ENCODE results near the gene ABR. TPM values are rescaled to one million over a fixed set of nuclear protein-coding genes. Genes with fewer than 3 reads are reported as not detected.
"Not testable (repeated sequence)": the region's sequence is repeated elsewhere in the genome, so short reads cannot be mapped to it uniquely, and the experiment has no call there.

Gene ABR
- polyA plus RNA-seq, 1 donor: 29.8 TPM

- DNase-seq (ENCODE audit: low read depth): no peak
Observed at GRCh38 chr17:1147664-1148063, 32.1 kb downstream of the ABR start.

DNA sequence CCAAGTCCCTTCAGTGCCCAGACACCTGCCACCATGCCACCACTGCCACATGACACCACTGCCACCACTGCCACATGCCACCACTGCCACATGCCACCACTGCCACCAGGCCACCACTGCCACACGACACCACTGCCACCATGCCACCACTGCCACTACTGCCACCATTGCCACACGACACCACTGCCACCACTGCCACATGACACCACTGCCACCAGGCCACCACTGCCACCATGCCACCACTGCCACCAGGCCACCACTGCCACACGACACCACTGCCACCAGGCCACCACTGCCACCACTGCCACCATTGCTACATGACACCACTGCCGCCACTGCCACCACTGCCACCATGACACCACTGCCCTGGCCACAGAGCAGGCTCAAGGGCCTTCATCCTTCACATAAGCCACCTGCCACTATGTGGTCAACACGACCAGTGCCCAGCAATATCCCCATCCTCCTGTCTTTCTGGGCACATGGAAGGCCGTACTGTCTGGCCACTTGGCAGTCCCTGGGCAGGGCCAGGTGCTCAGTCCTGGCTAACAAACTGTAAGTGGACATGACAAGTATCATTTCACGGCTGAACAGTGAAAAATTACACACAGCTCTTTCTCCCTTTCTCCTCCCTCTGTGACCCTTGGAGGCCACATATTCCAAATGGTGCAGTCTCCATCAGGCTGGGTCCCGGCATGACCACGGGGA, 33.1 kb downstream of the ABR start:
- DNase-seq (ENCODE audit: low read depth): no peak

DNA sequence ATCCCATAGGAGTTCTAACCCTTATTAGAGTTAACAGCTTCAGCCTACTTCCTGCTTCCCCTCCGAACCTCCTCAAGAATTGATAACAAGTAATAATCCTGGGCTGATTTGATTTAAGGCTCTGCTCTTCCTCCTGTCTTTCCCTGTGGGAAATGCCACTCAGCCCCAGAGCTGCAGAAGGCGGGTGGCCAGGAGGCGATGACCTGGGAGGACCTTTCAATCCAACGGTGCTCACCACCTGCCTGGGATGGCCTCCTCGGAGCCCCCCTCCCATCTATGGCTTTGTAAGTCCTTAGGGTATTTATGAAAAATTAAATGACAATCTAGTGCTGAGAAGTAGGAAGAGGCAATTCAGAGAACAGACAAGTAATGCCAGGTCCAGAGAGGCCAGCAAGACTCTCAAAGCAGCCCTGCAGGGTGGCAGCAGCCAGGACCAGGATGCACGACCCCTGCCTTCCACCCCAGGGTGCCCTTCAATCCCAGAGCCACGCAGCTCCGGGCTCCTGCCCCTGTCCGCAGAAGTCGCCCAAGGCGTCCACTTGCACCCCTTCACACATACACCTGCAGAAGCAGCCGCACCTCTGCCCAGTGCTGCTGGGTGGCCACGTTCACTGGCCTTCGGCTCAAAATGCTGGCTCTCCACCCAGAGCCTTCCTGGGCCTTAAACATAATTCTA, 34.3 kb downstream of the ABR start:
- no peak for DNase-seq (ENCODE audit: low read depth)

DNA sequence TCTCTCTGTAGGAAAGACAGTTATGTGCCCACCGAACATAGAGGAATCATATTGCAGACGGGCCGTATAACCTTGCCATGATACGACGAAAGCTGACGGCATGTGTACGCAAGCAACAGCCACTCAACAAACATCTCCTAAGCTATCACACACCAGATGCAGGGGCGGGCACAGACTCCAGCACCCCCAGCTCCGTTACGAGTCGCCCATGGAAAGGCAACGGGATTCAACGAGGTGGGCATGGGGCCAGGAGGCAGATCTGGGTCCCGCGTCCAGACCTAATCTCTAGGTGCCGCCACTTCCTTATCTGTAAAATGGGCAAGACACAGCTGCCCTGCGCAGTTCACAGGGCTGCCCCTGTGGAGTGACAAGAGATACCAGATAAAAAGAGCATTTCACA, 35.6 kb downstream of the ABR start:
- DNase-seq (ENCODE audit: low read depth): no peak

DNA sequence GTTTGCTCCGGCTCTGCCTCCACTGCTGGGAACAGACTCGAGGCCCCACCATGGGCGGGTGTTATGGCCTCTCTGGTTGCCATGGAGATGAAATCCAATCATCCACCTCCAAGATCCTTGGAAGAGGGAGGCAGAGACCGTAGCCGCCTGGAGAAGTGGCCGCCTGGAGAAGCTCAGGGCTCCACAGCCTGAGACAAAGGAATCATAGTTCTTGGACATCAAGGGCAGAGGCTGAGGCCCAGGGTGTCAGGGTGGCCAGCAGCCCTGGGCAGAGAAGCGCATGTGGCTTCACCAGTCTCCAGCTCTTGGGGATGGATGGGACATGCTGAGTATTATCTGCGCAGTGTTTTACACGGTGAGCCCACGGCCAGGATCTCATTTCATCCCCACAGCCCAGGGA, 36.2 kb downstream of the ABR start:
- peak; percentile 63 for DNase-seq (ENCODE audit: low read depth)

- peak; percentile 46 for DNase-seq (ENCODE audit: low read depth)
Observed at GRCh38 chr17:1142561-1142971, 37.2 kb downstream of the ABR start.

- DNase-seq (ENCODE audit: low read depth): no peak
Observed at GRCh38 chr17:1137465-1137894, 42.3 kb downstream of the ABR start.

- DNase-seq (ENCODE audit: low read depth): no peak
Observed at GRCh38 chr17:1136748-1137147, 43.0 kb downstream of the ABR start.

DNA sequence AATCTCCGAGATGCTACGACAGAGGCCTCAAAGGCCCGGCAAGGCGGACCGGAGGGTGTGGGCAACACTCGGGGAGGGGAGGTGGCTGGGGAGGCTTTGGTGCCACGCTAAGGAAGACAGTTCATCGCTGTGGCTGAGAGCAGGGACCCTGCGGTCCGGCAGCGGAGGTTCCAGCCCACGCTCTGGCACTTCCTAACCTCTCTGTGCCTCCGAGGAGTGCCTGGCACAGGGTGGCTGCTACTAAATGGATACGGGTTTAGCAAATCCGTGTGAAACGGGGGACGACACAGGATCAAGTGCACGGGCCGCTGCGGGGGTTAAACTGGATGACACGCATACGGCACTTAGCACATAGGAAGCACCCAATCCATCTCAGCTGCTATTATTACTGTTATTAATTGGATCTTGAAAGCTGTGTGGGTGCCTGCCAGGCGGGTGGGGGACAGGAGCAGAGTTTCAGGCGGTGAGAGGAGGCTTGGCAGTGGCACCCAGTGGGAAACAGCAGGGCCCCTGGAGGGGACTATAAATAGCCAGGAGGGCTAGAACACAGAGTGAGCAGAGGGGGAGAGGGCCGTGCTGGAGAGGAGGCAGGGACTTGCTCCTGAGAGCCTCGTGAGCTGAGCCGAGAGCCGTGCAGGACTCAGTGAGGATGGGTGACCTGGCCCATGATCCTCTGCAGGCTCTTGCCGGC, 45.0 kb downstream of the ABR start:
- no peak for DNase-seq (ENCODE audit: low read depth)

GRCh38 chr17:1130191-1130590, 49.6 kb downstream of the ABR start:
- no peak for DNase-seq (ENCODE audit: low read depth)

GRCh38 chr17:1128463-1128862, 51.3 kb downstream of the ABR start:
- DNase-seq (ENCODE audit: low read depth): not testable (repeated sequence)

GRCh38 chr17:1126801-1127550, 52.8 kb downstream of the ABR start:
- no peak for DNase-seq (ENCODE audit: low read depth)

GRCh38 chr17:1126250-1126797, 53.5 kb downstream of the ABR start:
- no peak for DNase-seq (ENCODE audit: low read depth)

- DNase-seq (ENCODE audit: low read depth): no peak
Observed at GRCh38 chr17:1125788-1126145, 54.0 kb downstream of the ABR start.

DNA sequence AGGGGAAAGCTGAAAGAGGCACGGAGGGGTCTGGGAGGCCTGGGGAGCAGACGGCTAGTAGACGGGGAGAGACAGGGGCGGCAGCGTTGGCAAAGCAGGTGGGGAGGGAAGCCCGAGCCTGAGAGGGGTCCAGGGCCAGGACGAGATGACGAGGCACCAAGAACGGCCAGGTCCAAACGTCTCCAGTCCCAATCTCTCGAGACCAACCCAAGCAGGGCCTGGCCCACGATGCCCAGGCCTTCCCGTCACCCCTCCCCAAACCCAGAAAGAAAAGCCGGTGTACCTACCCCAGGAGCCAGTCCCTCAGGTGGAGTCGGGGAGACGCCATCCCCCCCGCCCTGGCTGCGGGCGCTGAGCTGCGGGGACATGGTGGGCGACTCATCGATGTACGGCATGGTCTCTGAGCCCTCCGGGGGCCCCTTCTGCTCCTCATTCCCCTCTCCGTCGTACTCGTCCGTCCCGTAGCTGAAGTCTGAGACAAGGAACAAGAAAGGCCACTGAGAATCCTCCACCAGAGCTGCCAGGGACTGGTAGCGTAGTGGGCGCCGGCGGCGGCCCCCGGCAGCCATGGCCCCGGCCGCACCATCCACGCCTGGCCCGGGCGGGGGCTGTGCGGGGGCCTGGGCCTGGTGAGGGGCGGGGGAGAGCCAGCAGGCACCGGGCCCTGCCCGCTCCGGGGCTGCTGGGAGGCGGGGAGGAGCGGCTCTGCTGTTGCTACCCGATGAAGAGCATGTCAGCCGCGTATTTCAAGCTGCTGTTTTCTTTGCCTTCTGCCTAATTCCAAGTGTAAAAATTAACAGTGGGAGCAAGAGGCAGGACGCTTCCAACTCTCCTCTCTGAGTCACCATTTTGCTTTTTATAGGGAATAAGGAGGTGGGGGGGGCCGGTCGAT, 54.6 kb downstream of the ABR start:
- no peak for DNase-seq (ENCODE audit: low read depth)

DNA sequence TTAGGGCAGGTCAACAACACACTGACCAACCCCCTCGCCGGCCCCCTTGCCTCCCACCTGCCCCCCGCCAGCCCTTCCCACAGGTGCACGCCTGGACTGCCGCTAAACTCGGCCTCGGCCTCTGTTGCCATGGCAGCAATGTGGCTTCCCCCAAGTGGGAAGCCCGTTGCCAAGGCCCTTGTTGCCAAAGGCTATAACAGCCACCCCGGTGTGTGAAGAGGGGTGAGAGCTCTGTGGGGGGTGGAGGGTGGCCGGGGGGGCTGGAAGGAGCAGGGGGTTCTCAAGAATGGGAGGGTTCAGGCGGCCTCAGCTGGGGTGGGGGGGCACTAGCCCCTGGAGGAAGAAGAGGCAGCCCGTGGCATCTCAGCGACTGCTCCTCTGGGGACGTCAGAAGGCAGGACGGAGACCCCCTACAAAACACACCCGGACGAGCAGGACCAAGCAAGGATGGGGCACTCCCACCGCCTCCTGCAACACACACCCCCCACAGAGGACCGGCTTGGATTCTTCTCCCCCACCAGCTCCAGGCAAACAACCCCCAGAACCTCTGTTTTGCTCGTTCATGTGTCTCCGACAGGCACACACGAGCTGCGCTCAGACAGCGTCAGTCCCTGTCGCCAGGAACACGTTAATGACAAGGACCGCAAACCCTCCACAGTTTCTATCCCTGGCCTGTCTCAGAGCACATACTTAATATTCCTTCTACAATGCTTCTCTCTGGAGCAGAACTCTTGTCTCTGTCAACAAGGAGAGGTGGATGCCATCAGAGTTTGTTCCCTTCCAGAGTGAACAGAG, 55.7 kb downstream of the ABR start:
- DNase-seq (ENCODE audit: low read depth): no peak

DNA sequence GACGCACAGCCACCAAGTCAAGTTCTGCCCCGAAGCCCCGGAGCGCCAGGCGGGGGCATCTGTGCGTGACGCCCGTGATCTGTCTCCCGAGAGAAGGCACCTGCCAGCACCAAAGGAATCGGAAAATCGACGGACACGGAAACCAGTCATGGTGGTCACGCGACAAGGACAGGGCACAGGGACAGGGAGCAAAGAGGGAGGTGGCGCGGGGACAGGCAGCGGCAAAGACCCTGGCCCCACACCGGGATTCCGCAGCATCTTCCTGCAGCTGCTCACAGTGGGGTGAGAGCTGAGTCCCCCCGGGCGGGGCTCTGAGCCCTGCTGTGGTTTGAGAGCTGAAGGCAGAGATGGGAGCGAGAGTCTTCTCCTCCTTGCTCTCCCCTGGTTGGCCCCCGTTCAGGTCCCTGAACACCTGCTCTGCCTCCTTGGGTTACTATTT, 56.4 kb downstream of the ABR start:
- DNase-seq (ENCODE audit: low read depth): no peak

DNA sequence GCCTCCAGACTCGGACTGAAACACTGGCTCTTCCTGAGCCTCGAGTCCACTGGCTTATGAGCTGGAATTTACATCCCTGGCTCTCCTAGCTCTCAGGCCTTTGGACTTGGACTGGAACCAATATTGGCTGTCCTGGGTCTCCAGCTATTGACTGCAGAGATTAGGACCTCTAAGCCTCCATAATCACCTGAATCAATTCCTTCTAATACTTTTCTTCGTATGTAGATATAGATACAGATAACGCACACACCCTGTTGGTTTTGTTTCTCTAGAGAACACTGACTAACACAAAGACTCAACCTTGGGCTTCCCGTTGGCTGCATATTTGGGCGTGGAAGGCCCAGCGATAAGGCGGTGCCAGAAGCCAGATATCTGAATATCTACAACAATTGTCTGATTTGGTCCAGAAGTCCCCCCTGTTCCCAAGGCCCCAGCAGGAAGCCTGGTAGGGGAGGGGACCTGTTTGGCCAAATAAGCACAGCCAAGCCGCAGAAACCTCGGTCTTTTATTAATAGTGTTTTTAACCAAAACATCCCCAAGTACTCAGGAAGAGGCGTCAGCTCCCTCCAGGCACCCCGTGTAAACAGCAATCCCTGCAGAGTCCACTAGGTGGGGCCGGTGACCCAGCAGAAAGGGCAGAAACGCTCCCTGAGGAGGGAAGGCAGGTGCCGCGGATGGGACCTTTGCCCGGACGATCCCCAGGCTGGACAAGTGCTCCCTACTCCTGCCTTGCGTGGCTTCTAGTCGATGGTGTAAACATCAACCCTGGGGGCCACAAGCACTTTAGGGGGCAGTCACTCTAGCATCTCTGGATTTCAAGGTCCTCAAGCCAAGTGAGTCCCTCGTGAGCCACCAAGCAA, 57.0 kb downstream of the ABR start:
- DNase-seq (ENCODE audit: low read depth): no peak

GRCh38 chr17:1121442-1121817, 58.4 kb downstream of the ABR start:
- not testable (repeated sequence) for DNase-seq (ENCODE audit: low read depth)

Data from forelimb muscle (tissue), 1 donor.